Endothelial cell (in vitro differentiated cells): ENCODE data around the gene POU2F2. TPM values are rescaled to one million over a fixed set of nuclear protein-coding genes. Genes with fewer than 3 reads are reported as not detected.

Experiments
- DNase-seq: peaks from one replicate; pipeline ENCODE4 v3.0.0; 2021; ENCODE audit warnings: low spot score
- H3K27ac Mint-ChIP-seq: one replicate; pipeline ENCODE4 v1.8.0; 2021; ENCODE audit warnings: mixed read lengths, inconsistent platforms; ENCODE audit not compliant: unreplicated experiment
- H3K27me3 Mint-ChIP-seq: one replicate; pipeline ENCODE4 v1.8.0; 2021; ENCODE audit warnings: mild to moderate bottlenecking, moderate library complexity, mixed read lengths, inconsistent platforms; ENCODE audit not compliant: unreplicated experiment
- H3K36me3 Mint-ChIP-seq: one replicate; pipeline ENCODE4 v1.8.0; 2021; ENCODE audit warnings: mild to moderate bottlenecking, low read depth, mixed read lengths, inconsistent platforms; ENCODE audit not compliant: unreplicated experiment
- H3K4me1 Mint-ChIP-seq: one replicate; pipeline ENCODE4 v1.8.0; 2021; ENCODE audit warnings: mild to moderate bottlenecking, mixed read lengths, inconsistent platforms; ENCODE audit not compliant: unreplicated experiment
- H3K4me3 Mint-ChIP-seq: one replicate; pipeline ENCODE4 v1.8.0; 2021; ENCODE audit warnings: mild to moderate bottlenecking, mixed read lengths, inconsistent platforms; ENCODE audit not compliant: unreplicated experiment
- H3K9me3 Mint-ChIP-seq: one replicate; pipeline ENCODE4 v1.8.0; 2021; ENCODE audit warnings: mixed read lengths, inconsistent platforms; ENCODE audit not compliant: unreplicated experiment
- CTCF ChIP-seq: fragments of 200-600 bp; sonication (generic); IDR thresholded peaks from one replicate; pipeline ENCODE4 v1.5.0; 2021; ENCODE audit warnings: antibody characterized with exemption; ENCODE audit not compliant: unreplicated experiment
- total RNA-seq: library from RNA; stranded (reverse); fragmentation: NEBNext Ultra II Directional; extraction: Animal tissue kit (Norgen Biotek cat#: 25700); gene quantifications from one replicate; pipeline ENCODE4 v1.2.1, GENCODE V29; 2021; ENCODE audit not compliant: unreplicated experiment

Gene POU2F2
- total RNA-seq, 1 donor from 2014 or later, result 5.7 TPM

GRCh38 chr19:42053037-42053935, 79.0 kb downstream of the POU2F2 start:
- Mint-ChIP-seq H3K4me1 (peaks cover 11% of the 10 kb centered on the region), H3K4me3 (no peak overlapping the region), H3K27me3 (peaks cover 8% of the 10 kb centered on the region), H3K9me3 (no peaks in the 10 kb centered on the region), H3K27ac (no peak overlapping the region), H3K36me3 (peaks cover 20% of the 10 kb centered on the region)
- TF ChIP-seq CTCF, result no peak
- no peak for DNase-seq

GRCh38 chr19:42052241-42052863, 79.9 kb downstream of the POU2F2 start:
- no peak overlapping the region for H3K27ac Mint-ChIP-seq
- peaks cover 11% of the 10 kb centered on the region for H3K4me1 Mint-ChIP-seq
- H3K9me3 Mint-ChIP-seq, result no peaks in the 10 kb centered on the region
- no peak for TF ChIP-seq CTCF
- peaks cover 8% of the 10 kb centered on the region for H3K27me3 Mint-ChIP-seq
- H3K36me3 Mint-ChIP-seq, result peaks cover 20% of the 10 kb centered on the region
- no peak for DNase-seq
- H3K4me3 Mint-ChIP-seq, result no peak overlapping the region

GRCh38 chr19:42051166-42052115, 80.8 kb downstream of the POU2F2 start:
- no peaks in the 10 kb centered on the region for H3K9me3 Mint-ChIP-seq
- H3K36me3 Mint-ChIP-seq, result peaks cover 15% of the 10 kb centered on the region
- H3K4me1 Mint-ChIP-seq, result peaks cover 5% of the 10 kb centered on the region
- DNase-seq, result no peak
- peaks cover 5% of the 10 kb centered on the region for H3K27me3 Mint-ChIP-seq
- no peak overlapping the region for H3K4me3 Mint-ChIP-seq
- no peak overlapping the region for H3K27ac Mint-ChIP-seq
- TF ChIP-seq CTCF, result no peak

- Mint-ChIP-seq H3K4me3 (no peak overlapping the region), H3K4me1 (no peaks in the 10 kb centered on the region), H3K27ac (no peak overlapping the region), H3K27me3 (no peaks in the 10 kb centered on the region), H3K36me3 (peaks cover 3% of the 10 kb centered on the region), H3K9me3 (no peaks in the 10 kb centered on the region)
- no peak for DNase-seq
- no peak for TF ChIP-seq CTCF
Measured at GRCh38 chr19:42048992-42049391, 83.3 kb downstream of the POU2F2 start.
